22Rv1 (cell line): ENCODE results near the gene UBE2S.
"Not testable (repeated sequence)": the region's sequence is repeated elsewhere in the genome, so short reads cannot be mapped to it uniquely, and the experiment has no call there.

Source experiments
- H3K27ac ChIP-seq: fragments of 450-650 bp; 2 replicates; pipeline ENCODE4 v1.5.1; 2017
- CTCF ChIP-seq: fragments of 450-650 bp; IDR thresholded peaks from 2 replicates; pipeline ENCODE4 v1.5.1; 2017; ENCODE audit warnings: mild to moderate bottlenecking
- ZFX ChIP-seq: fragments of 450-650 bp; IDR thresholded peaks from 2 replicates; pipeline ENCODE4 v1.6.1; 2017; ENCODE audit warnings: antibody characterized with exemption, borderline replicate concordance

The UBE2S gene

GRCh38 chr19:55408533-55408872 lies 915 bp upstream of the UBE2S start:
- TF ChIP-seq ZFX (no peak), CTCF (no peak)
- peak overlapping the region; percentile 94 for H3K27ac ChIP-seq

GRCh38 chr19:55407800-55408532 lies 378 bp upstream of the UBE2S start:
- peak overlapping the region; percentile 94 for H3K27ac ChIP-seq
- TF ChIP-seq ZFX, result no peak
- TF ChIP-seq CTCF, result no peak

GRCh38 chr19:55406826-55407549 lies 600 bp downstream of the UBE2S start:
- H3K27ac ChIP-seq, result peak overlapping the region; percentile 94
- TF ChIP-seq ZFX, result no peak
- TF ChIP-seq CTCF, result no peak

GRCh38 chr19:55406091-55406825 lies 1.3 kb downstream of the UBE2S start:
- no peak for TF ChIP-seq ZFX
- TF ChIP-seq CTCF, result no peak
- peak overlapping the region; percentile 94 for H3K27ac ChIP-seq

- TF ChIP-seq CTCF, result no peak
- TF ChIP-seq ZFX, result no peak
- peak overlapping the region; percentile 94 for H3K27ac ChIP-seq
These were observed 1.9 kb downstream of the UBE2S start for GRCh38 chr19:55405638-55406037.

GRCh38 chr19:55402509-55402908 lies 5.1 kb downstream of the UBE2S start:
- H3K27ac ChIP-seq, result peak overlapping the region; percentile 6; the same call in 1 of the 2 replicates

GRCh38 chr19:55401390-55401789 lies 6.2 kb downstream of the UBE2S start:
- H3K27ac ChIP-seq, result not testable (repeated sequence)

More at GRCh38 chr19:55402509-55402908, 5.1 kb downstream of the UBE2S start:
- TF ChIP-seq CTCF (no peak), ZFX (no peak)
